Activated B cell treated with CpG ODN at 0.5 μM for 24 hours (primary cell): ENCODE measurements around the gene ANKS1A. TPM values are rescaled to one million over a fixed set of nuclear protein-coding genes. Genes with fewer than 3 reads are reported as not detected.
"Not testable (repeated sequence)": the region's sequence is repeated elsewhere in the genome, so short reads cannot be mapped to it uniquely, and the experiment has no call there.

Source experiments
- ATAC-seq: fragments of 200-7000 bp; cut with Tn5 transposase; one replicate; pipeline ENCODE4 v1.10.0; 2021; ENCODE audit warnings: low read depth, mild to moderate bottlenecking, moderate library complexity
- CTCF ChIA-PET: fragments of 350-600 bp; sonication (Branson Sonifier 250); formaldehyde crosslinking; loops from one replicate; lab custom pipeline; 2021; ENCODE audit warnings: antibody characterized with exemption; lab: Charles Lee
- POLR2A ChIA-PET: fragments of 350-600 bp; sonication (Branson Sonifier 250); formaldehyde crosslinking; loops from one replicate; lab custom pipeline; 2021; ENCODE audit warnings: antibody characterized with exemption; lab: Charles Lee
- DNase-seq: peaks from one replicate; pipeline ENCODE4 v3.0.0; 2022
- H3K27ac Mint-ChIP-seq: one replicate; pipeline ENCODE4 v1.8.0; 2020; ENCODE audit warnings: mixed read lengths
- H3K27me3 Mint-ChIP-seq: one replicate; pipeline ENCODE4 v1.8.0; 2021; ENCODE audit warnings: mixed read lengths
- H3K36me3 Mint-ChIP-seq: one replicate; pipeline ENCODE4 v1.8.0; 2021; ENCODE audit warnings: low read depth, mixed read lengths
- H3K4me1 Mint-ChIP-seq: one replicate; pipeline ENCODE4 v1.8.0; 2021; ENCODE audit warnings: mixed read lengths
- H3K4me3 Mint-ChIP-seq: one replicate; pipeline ENCODE4 v1.8.0; 2020; ENCODE audit warnings: mild to moderate bottlenecking, mixed read lengths
- H3K9me3 Mint-ChIP-seq: one replicate; pipeline ENCODE4 v1.8.0; 2020; ENCODE audit warnings: mixed read lengths
- intact Hi-C: fragments of 100-400 bp; cut with micrococcal nuclease; formaldehyde crosslinking; loops from one replicate; pipeline ENCODE4 v1.15.1; 2024
- total RNA-seq: library from RNA; stranded (reverse); gene quantifications from 2 replicates; pipeline ENCODE4 v1.2.3, GENCODE V29; 2022
- TF ChIP-seq, protein P1 (sequence below): fragments of 200-600 bp; IDR thresholded peaks from one replicate; pipeline ENCODE4 v1.8.0; 2022; ENCODE audit warnings: antibody characterized with exemption, mild to moderate bottlenecking

ANKS1A gene
- total RNA-seq, 1 donor from 2014 or later = 12.6 TPM

DNA sequence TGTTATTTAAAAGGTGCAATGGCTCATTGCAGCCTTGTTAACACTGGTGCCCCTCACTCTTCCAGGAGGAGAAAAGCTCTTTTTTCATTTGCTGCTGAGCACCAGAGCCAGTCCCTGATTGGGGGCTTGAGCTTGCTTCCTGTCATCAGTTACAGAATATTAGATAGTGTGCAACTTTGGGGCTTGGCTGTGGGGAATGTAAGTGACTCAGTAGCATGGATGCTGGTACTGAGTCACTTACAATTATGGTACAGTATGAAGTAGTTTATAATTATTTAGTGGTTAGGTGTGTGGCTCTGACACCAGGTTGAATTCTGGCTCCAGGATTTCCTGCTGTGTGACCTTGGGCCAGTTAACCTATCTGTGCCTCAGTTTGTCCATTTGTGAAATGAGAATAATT, 37.6 kb downstream of the ANKS1A start:
- H3K27me3 Mint-ChIP-seq = no peaks in the 10 kb centered on the region
- ATAC-seq = no peak
- H3K4me1 Mint-ChIP-seq = peaks cover 14% of the 10 kb centered on the region
- no peaks in the 10 kb centered on the region for H3K36me3 Mint-ChIP-seq
- no peak overlapping the region for H3K27ac Mint-ChIP-seq
- H3K4me3 Mint-ChIP-seq = no peak overlapping the region
- TF ChIP-seq, protein P1, sequence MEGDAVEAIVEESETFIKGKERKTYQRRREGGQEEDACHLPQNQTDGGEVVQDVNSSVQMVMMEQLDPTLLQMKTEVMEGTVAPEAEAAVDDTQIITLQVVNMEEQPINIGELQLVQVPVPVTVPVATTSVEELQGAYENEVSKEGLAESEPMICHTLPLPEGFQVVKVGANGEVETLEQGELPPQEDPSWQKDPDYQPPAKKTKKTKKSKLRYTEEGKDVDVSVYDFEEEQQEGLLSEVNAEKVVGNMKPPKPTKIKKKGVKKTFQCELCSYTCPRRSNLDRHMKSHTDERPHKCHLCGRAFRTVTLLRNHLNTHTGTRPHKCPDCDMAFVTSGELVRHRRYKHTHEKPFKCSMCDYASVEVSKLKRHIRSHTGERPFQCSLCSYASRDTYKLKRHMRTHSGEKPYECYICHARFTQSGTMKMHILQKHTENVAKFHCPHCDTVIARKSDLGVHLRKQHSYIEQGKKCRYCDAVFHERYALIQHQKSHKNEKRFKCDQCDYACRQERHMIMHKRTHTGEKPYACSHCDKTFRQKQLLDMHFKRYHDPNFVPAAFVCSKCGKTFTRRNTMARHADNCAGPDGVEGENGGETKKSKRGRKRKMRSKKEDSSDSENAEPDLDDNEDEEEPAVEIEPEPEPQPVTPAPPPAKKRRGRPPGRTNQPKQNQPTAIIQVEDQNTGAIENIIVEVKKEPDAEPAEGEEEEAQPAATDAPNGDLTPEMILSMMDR = no peak
- ChIA-PET CTCF (no interaction called here), POLR2A (no interaction called here)
- intact Hi-C loops = no loop called here
- DNase-seq = no peak
- no peaks in the 10 kb centered on the region for H3K9me3 Mint-ChIP-seq

DNA sequence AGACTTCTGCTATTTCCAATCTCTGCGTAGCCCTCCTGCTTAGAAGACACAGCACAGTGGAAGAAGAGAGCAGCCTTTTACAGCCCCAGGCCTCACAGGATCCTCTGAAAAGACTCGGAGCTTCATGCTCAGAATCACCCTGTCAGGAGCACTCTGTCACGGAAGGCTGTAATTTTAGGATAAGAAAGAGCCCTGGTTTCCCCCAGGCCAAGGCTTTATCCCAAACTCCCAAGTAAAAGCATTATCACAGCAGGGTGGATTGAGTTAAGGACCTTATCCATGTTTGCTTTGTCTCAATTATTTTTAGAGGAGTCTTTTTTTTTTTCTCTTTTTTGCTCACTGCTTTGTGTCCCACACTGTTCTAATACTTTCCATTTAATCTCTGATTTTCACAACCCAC, 39.2 kb downstream of the ANKS1A start:
- Mint-ChIP-seq H3K4me3 (no peak overlapping the region), H3K36me3 (no peaks in the 10 kb centered on the region), H3K27me3 (no peaks in the 10 kb centered on the region), H3K27ac (no peak overlapping the region), H3K9me3 (no peaks in the 10 kb centered on the region), H3K4me1 (peaks cover 14% of the 10 kb centered on the region)
- ChIA-PET CTCF (no interaction called here), POLR2A (no interaction called here)
- TF ChIP-seq, protein P1 = no peak
- intact Hi-C loops = no loop called here
- ATAC-seq (no peak), DNase-seq (no peak)

DNA sequence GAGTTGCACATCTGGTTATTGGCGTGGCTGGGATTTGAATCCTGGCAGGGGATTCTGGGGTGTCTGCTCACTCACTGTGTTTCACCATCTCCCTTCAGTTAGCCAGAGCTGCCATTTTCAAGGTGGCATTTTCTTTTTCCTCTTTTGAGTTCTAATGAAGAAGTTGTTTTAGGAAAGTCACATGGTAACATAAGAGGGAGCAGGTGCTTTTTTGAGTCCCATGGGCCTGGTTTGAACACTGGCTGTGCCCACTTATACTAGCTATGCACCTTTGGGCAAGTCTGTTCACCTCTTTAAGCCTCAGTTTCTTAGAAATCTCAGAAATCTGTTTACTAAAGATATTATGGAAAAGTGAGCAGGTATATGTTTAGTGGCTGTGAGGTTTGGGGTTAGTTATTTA, 39.6 kb downstream of the ANKS1A start:
- Mint-ChIP-seq H3K4me1 (peaks cover 14% of the 10 kb centered on the region), H3K27ac (no peak overlapping the region), H3K9me3 (no peaks in the 10 kb centered on the region), H3K4me3 (no peak overlapping the region), H3K36me3 (no peaks in the 10 kb centered on the region), H3K27me3 (no peaks in the 10 kb centered on the region)
- TF ChIP-seq, protein P1 = no peak
- ChIA-PET POLR2A (no interaction called here), CTCF (no interaction called here)
- DNase-seq = no peak
- ATAC-seq = no peak
- intact Hi-C loops = no loop called here

DNA sequence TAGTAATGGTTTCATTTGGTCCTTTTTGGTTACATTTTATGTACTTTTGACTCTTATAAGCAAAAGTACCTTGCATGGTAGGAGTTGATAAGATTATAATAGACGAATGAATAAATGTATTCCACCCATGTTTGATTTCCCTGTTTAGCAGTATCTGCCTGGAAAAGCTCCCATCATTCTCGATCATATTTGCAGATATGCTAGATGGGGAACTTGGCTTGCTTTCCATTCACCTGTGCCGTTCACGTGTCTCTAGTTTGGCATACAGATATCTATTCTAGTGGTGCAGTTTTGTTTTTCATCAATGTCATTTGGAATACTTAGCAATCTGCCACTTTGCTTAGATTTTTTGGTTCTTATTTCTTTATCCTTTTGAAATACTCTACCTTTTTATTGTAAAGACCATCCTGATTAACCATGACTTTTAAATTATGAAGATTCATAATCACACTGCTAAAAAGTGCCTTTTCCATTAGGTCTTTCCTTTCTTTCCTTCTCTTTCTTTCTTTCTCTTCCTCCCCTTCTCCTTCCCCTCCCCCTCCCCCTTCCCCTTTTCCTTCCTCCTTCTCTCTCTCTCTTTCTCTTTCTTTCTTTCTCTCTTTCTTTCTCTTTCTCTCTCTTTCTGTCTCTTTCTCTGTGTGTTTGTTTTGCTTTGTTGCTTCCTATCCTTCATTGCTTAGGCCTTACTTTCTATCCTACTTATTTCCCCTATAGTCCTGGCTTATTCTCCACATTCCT, 40.4 kb downstream of the ANKS1A start:
- POLR2A ChIA-PET = interaction anchor here (0.6 kb wide), 1 partner anchor 44 kb away, joined by 3 read pairs; no protein-coding TSS in a partner anchor
- Mint-ChIP-seq H3K4me1 (peaks cover 14% of the 10 kb centered on the region), H3K36me3 (no peaks in the 10 kb centered on the region)

DNA sequence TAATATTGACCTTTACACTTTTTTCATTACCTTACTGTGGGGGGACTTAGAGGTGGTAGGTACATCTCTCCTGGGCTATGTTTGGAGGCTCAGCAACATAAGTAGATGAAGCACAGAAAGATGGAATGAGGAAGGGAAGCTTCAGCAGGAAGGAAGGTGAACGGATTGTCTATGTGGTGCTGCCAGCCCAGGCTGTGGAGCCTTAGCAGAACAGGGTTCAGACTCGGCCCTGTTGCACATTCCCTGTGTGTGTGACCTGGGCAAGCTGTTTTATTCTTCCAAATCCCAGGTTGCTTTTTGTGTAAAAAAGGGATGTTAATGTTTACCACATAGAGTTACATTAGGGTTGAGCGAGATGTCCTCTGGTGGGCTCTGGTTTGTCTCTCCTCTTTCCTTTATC, 41.2 kb downstream of the ANKS1A start:
- Mint-ChIP-seq H3K36me3 (no peaks in the 10 kb centered on the region), H3K9me3 (no peaks in the 10 kb centered on the region), H3K4me3 (no peak overlapping the region), H3K27ac (no peak overlapping the region), H3K4me1 (peaks cover 20% of the 10 kb centered on the region), H3K27me3 (no peaks in the 10 kb centered on the region)
- intact Hi-C loops = no loop called here
- POLR2A ChIA-PET = interaction anchor here (0.6 kb wide), 1 partner anchor 43 kb away, joined by 3 read pairs; no protein-coding TSS in a partner anchor
- DNase-seq (no peak), ATAC-seq (no peak)
- TF ChIP-seq, protein P1 = no peak
- CTCF ChIA-PET = no interaction called here

More for the DNA sequence above, 40.4 kb downstream of the ANKS1A start:
- intact Hi-C loops = no loop called here
- TF ChIP-seq, protein P1 = no peak
- CTCF ChIA-PET = no interaction called here
- Mint-ChIP-seq H3K9me3 (no peaks in the 10 kb centered on the region), H3K27me3 (no peaks in the 10 kb centered on the region), H3K4me3 (no peak overlapping the region), H3K27ac (no peak overlapping the region)
- DNase-seq (no peak), ATAC-seq (no peak)

DNA sequence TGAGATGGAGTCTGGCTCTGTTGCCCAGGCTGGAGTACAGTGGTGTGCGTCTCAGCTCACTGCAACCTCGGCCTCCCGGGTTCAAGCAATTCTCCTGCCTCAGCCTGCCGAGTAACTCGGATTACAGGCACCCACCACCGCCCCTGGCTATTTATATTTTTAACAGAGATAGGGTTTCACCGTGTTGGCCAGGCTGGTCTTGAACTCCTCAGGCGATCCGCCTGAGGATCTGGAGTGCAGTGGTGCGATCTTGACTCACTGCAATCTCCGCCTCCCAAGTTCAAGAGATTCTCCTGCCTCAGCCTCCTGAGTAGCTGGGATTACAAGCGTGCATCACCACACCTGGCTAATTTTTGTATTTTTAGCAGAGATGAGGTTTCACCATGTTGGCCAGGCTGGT, 43.1 kb downstream of the ANKS1A start:
- CTCF ChIA-PET, intact Hi-C loops, ATAC-seq, H3K36me3 Mint-ChIP-seq, H3K9me3 Mint-ChIP-seq, H3K4me3 Mint-ChIP-seq, DNase-seq, POLR2A ChIA-PET, H3K27me3 Mint-ChIP-seq, H3K27ac Mint-ChIP-seq: not testable (repeated sequence)
- H3K4me1 Mint-ChIP-seq = peaks cover 22% of the 10 kb centered on the region
